ENCODE results near the gene HIPK4. TPM values are rescaled to one million over a fixed set of nuclear protein-coding genes. Genes with fewer than 3 reads are reported as not detected.
A peak's percentile ranks its signal among the peaks of the same experiment; 100 is the strongest.

Gene HIPK4
- total RNA-seq, 4 donors from 2014 or later, result 0.13 to 0.88 (median 0.51) TPM

GRCh38 chr19:40355975-40356680 lies 33.9 kb downstream of the HIPK4 start:
- no peak overlapping the region for H3K4me3 ChIP-seq (ENCODE audit: low read depth, poor library complexity, severe bottlenecking)
- no peak for TF ChIP-seq POLR2A (IDR thresholded peaks at IDR 0.05)
- TF ChIP-seq CTCF (IDR thresholded peaks at IDR 0.05), result no peak
- WGBS, 2 donors, result 82% methylated on average over 9 of the region's 9 CpGs
- intact Hi-C loops (cut with DNase I; ENCODE audit: low total_unique reads), result no loop called here
- no peak for DNase-seq (ENCODE audit: low spot score in 2 of 2)

DNA sequence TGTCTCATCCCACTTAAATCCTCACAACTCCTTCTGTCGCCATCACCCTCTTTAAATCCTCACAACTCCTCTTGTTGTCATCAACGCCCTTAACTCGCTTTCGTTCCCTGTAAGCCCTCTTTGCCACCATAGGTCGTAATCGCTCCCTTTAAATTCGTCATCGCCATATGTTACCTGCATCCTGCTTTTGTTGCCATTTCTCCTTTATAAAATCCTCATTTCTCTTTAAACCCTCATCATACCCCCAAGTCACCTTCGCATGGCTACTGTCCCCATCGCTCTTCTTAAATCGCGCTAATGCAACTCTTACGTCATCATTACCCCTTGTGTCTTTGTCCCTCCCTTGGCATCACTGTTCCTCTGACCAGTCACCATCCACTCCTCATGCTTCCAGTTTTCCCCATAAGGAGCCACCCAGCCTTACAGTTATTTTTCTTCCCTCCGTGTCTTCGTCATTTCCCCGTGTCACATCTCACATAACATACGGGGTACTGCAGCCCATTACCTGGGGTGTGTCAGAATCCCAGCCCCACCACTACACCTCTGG lies 40.9 kb downstream of the HIPK4 start:
- peak overlapping the region; percentile 30 for H3K4me3 ChIP-seq (ENCODE audit: low read depth, poor library complexity, severe bottlenecking)
- WGBS, 2 donors, result 7 to 9% methylated on average over 17 of the region's 17 CpGs
- intact Hi-C loops (cut with DNase I; ENCODE audit: low total_unique reads), result no loop called here
- DNase-seq (ENCODE audit: low spot score in 2 of 2), result no peak
- TF ChIP-seq POLR2A (IDR thresholded peaks at IDR 0.05) (no peak), CTCF (IDR thresholded peaks at IDR 0.05) (no peak)

DNA sequence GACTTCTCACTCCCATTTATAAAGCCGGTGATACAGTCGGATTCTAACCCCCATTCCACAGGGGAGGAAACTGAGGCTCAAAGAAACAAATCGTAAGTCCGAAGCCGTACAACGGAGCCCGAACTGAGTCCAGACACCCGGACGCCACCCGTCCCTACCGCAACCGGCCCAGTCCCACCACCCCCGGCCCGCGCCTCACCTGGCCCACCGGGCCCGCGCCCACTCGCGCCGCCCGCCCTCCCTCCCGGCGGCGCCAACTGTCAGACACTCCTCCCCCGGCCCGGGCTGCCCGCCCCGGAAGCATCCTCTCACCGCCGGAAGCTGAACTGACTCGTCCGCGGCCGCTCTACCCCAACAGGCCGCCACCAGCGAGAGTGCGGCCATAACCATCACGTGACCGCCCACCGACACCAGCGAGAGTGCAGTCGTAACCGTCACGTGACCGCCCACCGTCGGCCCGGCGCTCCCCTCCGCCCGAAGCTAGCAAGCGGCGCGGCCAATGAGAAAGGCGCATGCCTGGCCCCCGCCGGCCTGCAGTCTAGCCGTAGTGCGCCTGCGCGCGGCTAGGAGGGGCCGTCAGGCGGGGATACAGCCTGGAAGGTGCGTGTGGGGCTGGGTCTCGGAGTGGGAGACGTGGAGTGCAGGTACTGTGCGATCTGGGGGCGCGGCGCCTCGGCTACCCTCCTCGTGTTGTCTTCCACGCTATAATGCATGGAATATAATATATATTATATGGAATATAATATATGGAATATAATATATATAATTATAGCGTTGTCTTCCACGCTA lies 41.7 kb downstream of the HIPK4 start, which contains the start of the genes C19orf47 and PLD3:
Gene C19orf47, minus strand, starts transcription at position 273 of the 789 bp plus-strand sequence. CDS start 6,540 bp downstream, outside the sequence.
Gene PLD3, plus strand, starts transcription at position 571 of the 789 bp plus-strand sequence. CDS start 17,789 bp downstream, outside the sequence.
- intact Hi-C loops (cut with DNase I; ENCODE audit: low total_unique reads), result no loop called here
- WGBS, 2 donors, result 1% methylated on average over 56 to 64 of the region's 77 CpGs

GRCh38 chr19:40344422-40344821 lies 45.6 kb downstream of the HIPK4 start:
- no peak for DNase-seq (ENCODE audit: low spot score in 2 of 2)
- intact Hi-C loops (cut with DNase I; ENCODE audit: low total_unique reads), result no loop called here
- TF ChIP-seq CTCF (IDR thresholded peaks at IDR 0.05) (no peak), POLR2A (IDR thresholded peaks at IDR 0.05) (no peak)
- H3K4me3 ChIP-seq (ENCODE audit: low read depth, poor library complexity, severe bottlenecking), result no peak overlapping the region
- 66 to 70% methylated on average over 7 of the region's 7 CpGs for WGBS, 2 donors

More for the DNA sequence above, 41.7 kb downstream of the HIPK4 start, which contains the start of the genes C19orf47 and PLD3:
- peak; percentile 99 to 100 for DNase-seq (ENCODE audit: low spot score in 2 of 2)
- TF ChIP-seq POLR2A (IDR thresholded peaks at IDR 0.05) (peak in 1 of 2 donors; percentile 74), CTCF (IDR thresholded peaks at IDR 0.05) (peak in 1 of 3 donors; percentile 30)
- peak within 1 kb of the TSS; percentile 63 for H3K4me3 ChIP-seq (ENCODE audit: low read depth, poor library complexity, severe bottlenecking)

DNA sequence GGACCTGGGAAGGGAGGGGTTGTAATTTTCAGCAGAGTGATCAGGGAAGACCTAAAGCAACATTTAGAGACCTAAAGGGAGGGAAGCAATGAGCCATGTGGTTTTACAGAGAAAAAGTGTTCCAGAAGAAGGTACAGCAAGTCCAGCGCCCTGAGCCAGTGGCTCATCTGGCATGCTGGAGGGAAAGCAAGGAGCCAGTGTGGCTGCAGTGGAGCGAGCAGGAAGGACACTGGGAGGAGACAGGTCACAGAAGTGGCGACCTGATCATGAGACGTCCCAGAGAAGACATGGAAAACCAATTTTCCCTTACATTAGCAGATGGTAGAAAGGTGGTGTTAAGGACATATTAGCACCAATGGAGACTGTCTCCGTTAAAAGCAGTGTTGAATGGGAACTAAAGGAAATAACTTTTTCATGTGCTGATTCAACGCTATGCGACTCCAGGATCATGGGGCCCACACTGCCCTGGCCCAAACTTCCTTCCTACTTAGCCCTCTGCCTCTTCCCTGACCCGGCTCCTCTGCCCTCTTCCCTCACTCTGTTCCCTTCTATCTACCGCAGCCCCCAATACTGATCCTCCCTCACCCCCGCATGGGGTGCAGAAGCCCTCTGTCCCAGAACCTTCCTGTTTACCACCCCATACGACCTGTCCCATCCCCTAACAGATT lies 47.2 kb downstream of the HIPK4 start:
- DNase-seq (ENCODE audit: low spot score in 2 of 2), result no peak
- no peak overlapping the region for H3K4me3 ChIP-seq (ENCODE audit: low read depth, poor library complexity, severe bottlenecking)
- intact Hi-C loops (cut with DNase I; ENCODE audit: low total_unique reads), result no loop called here
- TF ChIP-seq POLR2A (IDR thresholded peaks at IDR 0.05) (no peak), CTCF (IDR thresholded peaks at IDR 0.05) (no peak)
- whole genome bisulfite sequencing, 2 donors, result 84 to 88% methylated on average over 11 of the region's 11 CpGs
